HL-60 (cell line): ENCODE results near the gene CASTOR1.

ENCODE experiments used
- GABPA ChIP-seq: IDR thresholded peaks from 2 replicates; pipeline ENCODE4 v1.6.1; 2012; ENCODE audit warnings: low read depth
- POLR2AphosphoS5 ChIP-seq: IDR thresholded peaks from 2 replicates; pipeline ENCODE4 v1.6.1; 2012; ENCODE audit warnings: low read depth
- SPI1 ChIP-seq: IDR thresholded peaks from 2 replicates; pipeline ENCODE4 v1.6.1; 2012; ENCODE audit warnings: low read depth, mild to moderate bottlenecking, borderline replicate concordance
- TF ChIP-seq, protein P1 (sequence below): IDR thresholded peaks from one replicate; pipeline ENCODE4 v1.5.1; 2011; ENCODE audit warnings: low read length, control low read depth, inconsistent platforms; ENCODE audit not compliant: insufficient read depth
- TF ChIP-seq, protein P2 (sequence below): IDR thresholded peaks from 2 replicates; pipeline ENCODE4 v1.6.1; 2012; ENCODE audit warnings: low read depth; ENCODE audit not compliant: insufficient replicate concordance

DNA sequence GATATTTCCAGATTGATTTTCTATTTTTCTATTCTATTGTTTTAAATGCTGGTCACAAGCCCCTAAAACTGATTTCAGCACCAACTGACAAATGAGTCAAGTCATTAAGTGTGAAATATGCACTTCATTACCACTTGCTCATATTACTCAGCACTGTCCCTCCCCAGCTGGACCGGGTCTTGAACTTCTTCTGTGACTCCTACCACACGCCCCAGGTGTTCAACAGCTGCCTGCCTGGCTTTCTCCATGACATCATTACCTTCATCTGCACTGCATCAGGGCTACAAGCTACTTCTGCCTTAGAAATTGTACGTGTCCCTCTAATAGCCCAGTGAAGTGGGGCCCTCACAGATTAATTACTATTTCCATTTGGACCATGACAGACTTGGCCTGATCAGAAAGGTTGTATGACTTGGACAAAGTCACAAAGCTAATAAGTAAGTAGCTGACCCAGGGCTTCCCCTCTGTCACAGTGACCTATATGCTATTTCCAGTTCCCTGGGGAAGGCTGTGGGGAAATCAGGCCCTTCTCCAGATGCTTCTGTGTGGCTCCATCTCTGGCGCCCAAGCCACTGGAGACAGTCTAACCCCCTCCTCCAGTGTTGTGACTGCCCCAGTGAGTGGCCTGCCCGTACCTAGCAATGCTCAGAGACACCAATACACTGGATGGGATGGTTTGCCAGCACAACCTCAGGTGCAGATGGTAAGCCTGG, 19.4 kb upstream of the CASTOR1 start:
- TF ChIP-seq, protein P1, sequence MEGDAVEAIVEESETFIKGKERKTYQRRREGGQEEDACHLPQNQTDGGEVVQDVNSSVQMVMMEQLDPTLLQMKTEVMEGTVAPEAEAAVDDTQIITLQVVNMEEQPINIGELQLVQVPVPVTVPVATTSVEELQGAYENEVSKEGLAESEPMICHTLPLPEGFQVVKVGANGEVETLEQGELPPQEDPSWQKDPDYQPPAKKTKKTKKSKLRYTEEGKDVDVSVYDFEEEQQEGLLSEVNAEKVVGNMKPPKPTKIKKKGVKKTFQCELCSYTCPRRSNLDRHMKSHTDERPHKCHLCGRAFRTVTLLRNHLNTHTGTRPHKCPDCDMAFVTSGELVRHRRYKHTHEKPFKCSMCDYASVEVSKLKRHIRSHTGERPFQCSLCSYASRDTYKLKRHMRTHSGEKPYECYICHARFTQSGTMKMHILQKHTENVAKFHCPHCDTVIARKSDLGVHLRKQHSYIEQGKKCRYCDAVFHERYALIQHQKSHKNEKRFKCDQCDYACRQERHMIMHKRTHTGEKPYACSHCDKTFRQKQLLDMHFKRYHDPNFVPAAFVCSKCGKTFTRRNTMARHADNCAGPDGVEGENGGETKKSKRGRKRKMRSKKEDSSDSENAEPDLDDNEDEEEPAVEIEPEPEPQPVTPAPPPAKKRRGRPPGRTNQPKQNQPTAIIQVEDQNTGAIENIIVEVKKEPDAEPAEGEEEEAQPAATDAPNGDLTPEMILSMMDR = no peak
- TF ChIP-seq, protein P2, sequence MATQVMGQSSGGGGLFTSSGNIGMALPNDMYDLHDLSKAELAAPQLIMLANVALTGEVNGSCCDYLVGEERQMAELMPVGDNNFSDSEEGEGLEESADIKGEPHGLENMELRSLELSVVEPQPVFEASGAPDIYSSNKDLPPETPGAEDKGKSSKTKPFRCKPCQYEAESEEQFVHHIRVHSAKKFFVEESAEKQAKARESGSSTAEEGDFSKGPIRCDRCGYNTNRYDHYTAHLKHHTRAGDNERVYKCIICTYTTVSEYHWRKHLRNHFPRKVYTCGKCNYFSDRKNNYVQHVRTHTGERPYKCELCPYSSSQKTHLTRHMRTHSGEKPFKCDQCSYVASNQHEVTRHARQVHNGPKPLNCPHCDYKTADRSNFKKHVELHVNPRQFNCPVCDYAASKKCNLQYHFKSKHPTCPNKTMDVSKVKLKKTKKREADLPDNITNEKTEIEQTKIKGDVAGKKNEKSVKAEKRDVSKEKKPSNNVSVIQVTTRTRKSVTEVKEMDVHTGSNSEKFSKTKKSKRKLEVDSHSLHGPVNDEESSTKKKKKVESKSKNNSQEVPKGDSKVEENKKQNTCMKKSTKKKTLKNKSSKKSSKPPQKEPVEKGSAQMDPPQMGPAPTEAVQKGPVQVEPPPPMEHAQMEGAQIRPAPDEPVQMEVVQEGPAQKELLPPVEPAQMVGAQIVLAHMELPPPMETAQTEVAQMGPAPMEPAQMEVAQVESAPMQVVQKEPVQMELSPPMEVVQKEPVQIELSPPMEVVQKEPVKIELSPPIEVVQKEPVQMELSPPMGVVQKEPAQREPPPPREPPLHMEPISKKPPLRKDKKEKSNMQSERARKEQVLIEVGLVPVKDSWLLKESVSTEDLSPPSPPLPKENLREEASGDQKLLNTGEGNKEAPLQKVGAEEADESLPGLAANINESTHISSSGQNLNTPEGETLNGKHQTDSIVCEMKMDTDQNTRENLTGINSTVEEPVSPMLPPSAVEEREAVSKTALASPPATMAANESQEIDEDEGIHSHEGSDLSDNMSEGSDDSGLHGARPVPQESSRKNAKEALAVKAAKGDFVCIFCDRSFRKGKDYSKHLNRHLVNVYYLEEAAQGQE = no peak
- no peak for TF ChIP-seq POLR2AphosphoS5
- TF ChIP-seq GABPA = no peak
- no peak for TF ChIP-seq SPI1
